Activated naive CD8-positive, alpha-beta T cell treated with anti-CD3 and anti-CD28 coated beads, Interleukin-2, amount 50 U/mL, for 24 hours (primary cell): ENCODE data around the gene NPY4R2.
"Not testable (repeated sequence)": the region's sequence is repeated elsewhere in the genome, so short reads cannot be mapped to it uniquely, and the experiment has no call there.

Experiments used
- ATAC-seq: fragments of 150-1000 bp; cut with Tn5 transposase; one replicate; pipeline ENCODE4 v1.10.0; 2021
- DNase-seq: peaks from one replicate; pipeline ENCODE4 v3.0.0; 2021
- H3K27ac Mint-ChIP-seq: one replicate; pipeline ENCODE4 v1.8.0; 2021; ENCODE audit warnings: mild to moderate bottlenecking, mixed read lengths
- H3K27me3 Mint-ChIP-seq: one replicate; pipeline ENCODE4 v1.8.0; 2021; ENCODE audit warnings: mixed read lengths
- H3K36me3 Mint-ChIP-seq: one replicate; pipeline ENCODE4 v1.8.0; 2021; ENCODE audit warnings: low read depth, mixed read lengths
- H3K4me1 Mint-ChIP-seq: one replicate; pipeline ENCODE4 v1.8.0; 2021; ENCODE audit warnings: mixed read lengths
- H3K4me3 Mint-ChIP-seq: one replicate; pipeline ENCODE4 v1.8.0; 2021; ENCODE audit warnings: mild to moderate bottlenecking, moderate library complexity, mixed read lengths
- H3K9me3 Mint-ChIP-seq: one replicate; pipeline ENCODE4 v1.8.0; 2021; ENCODE audit warnings: mixed read lengths

The NPY4R2 gene, protein sequence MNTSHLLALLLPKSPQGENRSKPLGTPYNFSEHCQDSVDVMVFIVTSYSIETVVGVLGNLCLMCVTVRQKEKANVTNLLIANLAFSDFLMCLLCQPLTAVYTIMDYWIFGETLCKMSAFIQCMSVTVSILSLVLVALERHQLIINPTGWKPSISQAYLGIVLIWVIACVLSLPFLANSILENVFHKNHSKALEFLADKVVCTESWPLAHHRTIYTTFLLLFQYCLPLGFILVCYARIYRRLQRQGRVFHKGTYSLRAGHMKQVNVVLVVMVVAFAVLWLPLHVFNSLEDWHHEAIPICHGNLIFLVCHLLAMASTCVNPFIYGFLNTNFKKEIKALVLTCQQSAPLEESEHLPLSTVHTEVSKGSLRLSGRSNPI

DNA sequence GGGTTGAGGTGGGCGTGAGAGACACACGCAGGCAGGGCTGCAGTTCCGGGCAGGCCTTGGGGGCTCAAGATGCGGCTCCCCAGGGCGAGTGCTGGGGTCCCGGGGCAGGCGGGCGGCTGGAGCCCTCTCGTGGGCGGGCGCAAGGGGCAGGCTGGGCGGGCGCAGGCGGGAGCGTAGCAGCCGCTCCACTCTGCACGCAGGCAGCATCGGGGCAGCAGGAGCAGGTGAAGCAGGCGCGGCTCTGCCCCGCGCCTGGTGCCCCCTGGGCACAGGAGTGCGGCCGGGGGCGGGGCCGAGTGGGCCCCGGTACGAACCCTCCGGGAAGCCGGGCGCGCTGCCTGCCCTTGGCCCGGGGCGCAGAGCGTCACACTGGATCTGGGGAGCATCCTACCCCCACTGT lies at the start of gene NPY4R2:
TSS of gene NPY4R2 (plus strand) at position 188 of the 400 bp plus-strand sequence. CDS start 3,326 bp downstream, outside the sequence.
- not testable (repeated sequence) for H3K9me3 Mint-ChIP-seq, H3K36me3 Mint-ChIP-seq, H3K27ac Mint-ChIP-seq, DNase-seq, H3K4me1 Mint-ChIP-seq, H3K4me3 Mint-ChIP-seq, H3K27me3 Mint-ChIP-seq, ATAC-seq

DNA sequence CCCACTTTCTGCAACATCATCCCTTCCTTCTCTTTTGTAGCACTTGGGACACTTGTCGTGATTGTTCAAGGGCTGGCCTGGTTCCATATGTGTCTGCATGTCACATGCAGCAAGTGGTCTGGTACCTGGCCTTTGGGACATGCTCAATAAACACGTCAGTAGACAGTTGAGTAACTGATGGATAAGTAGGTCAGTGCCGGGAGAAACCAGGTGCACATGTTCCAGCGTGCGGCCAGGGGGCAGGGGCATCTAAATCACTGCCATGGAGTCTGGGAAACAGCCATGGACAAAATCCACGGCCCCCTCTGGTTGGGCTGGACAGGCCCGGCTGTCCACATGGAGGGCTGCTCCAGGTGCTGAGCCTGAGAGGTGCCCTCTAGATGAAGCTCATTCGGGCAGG lies 47.6 kb upstream of the NPY4R2 start:
- not testable (repeated sequence) for H3K27me3 Mint-ChIP-seq, H3K4me3 Mint-ChIP-seq, ATAC-seq

DNA sequence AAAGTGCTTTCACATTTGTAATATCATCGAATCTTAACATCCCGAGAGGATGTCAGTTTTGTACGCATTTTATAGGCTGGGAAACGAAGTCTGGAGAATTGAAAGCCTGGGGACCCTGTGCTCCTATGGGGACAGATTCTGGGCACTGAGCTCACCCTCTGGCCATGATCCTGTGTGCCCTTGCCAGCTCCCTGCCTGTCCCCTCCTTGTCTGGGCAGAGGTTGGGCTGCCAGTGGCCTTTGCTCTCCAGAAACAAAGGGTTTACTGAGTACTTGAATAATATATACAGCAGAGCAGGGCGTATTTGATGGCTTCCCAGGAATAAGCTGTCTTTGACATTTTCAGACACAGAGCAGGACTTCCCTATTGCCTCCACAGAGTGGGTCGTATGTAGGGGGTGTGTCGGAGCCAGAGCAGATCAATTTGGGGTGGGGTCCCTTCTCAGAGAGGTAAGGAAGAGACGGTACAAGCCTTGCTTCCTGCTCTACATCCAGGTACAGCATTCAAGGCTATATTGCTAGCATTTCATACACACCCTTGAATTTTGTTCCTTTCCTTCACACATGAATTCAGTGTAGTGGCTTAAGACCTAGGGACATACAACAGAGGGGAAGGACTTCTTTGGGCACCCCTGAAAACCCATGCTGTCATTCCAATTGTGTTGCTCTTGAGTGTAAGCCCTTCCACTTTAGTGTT lies 46.8 kb upstream of the NPY4R2 start:
- DNase-seq, H3K4me3 Mint-ChIP-seq, ATAC-seq, H3K4me1 Mint-ChIP-seq, H3K27me3 Mint-ChIP-seq, H3K9me3 Mint-ChIP-seq, H3K27ac Mint-ChIP-seq, H3K36me3 Mint-ChIP-seq: not testable (repeated sequence)

More for the DNA sequence above, 47.6 kb upstream of the NPY4R2 start:
- H3K9me3 Mint-ChIP-seq, DNase-seq, H3K36me3 Mint-ChIP-seq, H3K4me1 Mint-ChIP-seq, H3K27ac Mint-ChIP-seq: not testable (repeated sequence)

DNA sequence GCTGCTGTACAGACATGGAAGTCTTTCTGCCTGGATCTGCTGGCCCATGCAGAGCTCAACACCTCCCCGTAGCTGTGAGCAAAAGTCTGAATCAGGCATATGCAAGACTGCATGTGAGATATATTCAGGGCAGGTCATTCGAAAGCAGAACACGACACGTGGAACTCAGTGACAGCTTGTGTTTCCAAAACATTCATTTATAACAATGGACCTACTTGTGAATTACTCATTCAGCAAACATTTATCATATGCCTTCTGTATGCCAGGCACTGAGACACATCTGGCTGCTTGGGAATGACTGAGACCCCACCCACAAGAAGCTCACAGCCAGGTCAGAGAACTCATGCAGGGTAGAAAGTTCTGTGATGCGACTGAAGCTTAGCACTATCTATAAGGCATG lies 46.2 kb upstream of the NPY4R2 start:
- H3K9me3 Mint-ChIP-seq, H3K4me1 Mint-ChIP-seq, ATAC-seq, H3K36me3 Mint-ChIP-seq, H3K27me3 Mint-ChIP-seq, H3K4me3 Mint-ChIP-seq, DNase-seq, H3K27ac Mint-ChIP-seq: not testable (repeated sequence)

DNA sequence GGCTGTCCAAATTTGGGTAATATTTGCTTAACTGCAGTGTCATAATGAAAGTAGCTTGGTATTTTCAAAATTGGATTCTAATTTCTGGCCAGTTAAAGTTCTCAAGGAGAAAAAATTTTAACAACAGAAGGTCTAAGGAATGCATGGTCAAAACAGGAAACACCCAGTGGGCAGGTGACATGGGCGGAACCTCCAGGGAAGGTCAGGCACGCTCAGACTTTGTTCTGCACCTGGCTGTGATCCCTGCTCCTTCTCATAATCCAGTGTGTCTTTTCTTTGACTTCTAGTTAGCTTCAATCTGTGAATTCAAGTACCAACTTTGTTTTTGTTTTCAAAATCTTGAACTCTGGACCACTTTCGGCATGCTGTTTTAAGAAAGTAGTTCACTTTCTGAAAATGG lies 34.2 kb upstream of the NPY4R2 start:
- H3K9me3 Mint-ChIP-seq, H3K27me3 Mint-ChIP-seq, H3K4me3 Mint-ChIP-seq: not testable (repeated sequence)

DNA sequence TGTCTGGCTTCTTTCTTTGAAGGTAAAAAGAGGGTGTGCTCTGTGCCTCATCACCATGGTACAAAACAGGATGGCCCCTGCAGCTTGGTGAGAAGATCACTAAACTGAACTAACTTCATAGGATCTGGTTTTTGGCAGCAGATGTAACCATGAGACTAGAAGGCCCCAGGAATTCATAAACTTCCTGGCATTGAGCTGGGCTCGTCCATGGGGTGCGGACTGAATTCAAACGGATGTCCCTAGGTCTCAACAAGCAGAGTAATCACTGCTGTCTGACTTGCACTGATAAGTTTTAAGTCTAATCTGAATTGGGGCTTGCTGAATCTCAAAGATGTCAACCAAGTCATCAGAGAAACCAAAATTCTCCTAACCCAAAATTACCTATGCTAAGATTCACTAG lies 33.5 kb upstream of the NPY4R2 start:
- DNase-seq, ATAC-seq, H3K4me3 Mint-ChIP-seq, H3K4me1 Mint-ChIP-seq, H3K27me3 Mint-ChIP-seq, H3K9me3 Mint-ChIP-seq, H3K36me3 Mint-ChIP-seq, H3K27ac Mint-ChIP-seq: not testable (repeated sequence)

More for the DNA sequence above, 34.2 kb upstream of the NPY4R2 start:
- not testable (repeated sequence) for DNase-seq, H3K27ac Mint-ChIP-seq, H3K36me3 Mint-ChIP-seq, H3K4me1 Mint-ChIP-seq, ATAC-seq

DNA sequence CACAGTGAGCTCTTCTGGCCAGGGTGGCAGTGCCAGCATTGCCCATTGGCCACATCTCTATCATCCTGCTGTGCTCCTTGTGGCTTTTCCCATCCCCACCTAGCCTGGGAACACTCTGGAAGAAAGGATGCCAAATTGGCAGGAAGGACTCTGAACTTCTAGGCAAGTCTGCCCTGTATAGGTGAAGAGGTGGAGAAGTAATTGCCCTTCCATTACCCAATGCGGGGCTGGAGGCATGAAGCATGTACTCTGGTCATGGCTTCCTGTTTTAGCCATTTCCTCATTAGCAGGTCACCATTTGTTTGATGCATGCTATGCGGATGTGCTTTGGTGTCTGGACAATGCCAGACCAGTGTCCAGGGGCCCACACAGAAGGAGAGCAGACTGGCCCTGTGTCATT lies 32.1 kb upstream of the NPY4R2 start:
- not testable (repeated sequence) for DNase-seq, H3K27ac Mint-ChIP-seq, ATAC-seq, H3K27me3 Mint-ChIP-seq, H3K9me3 Mint-ChIP-seq, H3K4me1 Mint-ChIP-seq, H3K36me3 Mint-ChIP-seq, H3K4me3 Mint-ChIP-seq

DNA sequence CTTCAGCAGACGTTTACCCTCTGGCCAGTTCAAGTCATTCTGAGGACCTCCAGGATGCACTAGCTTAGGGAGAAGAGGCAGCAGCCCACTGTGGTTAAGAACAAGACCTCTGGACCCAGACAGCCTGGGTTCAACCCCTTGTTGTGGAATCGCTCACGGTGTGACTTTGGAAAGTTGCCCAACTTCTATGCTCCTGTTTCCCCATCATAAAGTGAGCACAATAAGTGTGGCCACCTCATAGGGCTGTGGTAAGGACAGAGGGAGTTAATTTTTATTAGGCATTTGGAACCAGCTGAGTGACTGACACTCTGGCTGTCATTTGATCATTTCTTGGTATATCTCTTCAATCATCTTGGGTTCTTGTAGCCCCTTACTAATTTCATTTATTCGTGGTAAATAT lies 31.6 kb upstream of the NPY4R2 start:
- not testable (repeated sequence) for H3K9me3 Mint-ChIP-seq, H3K4me3 Mint-ChIP-seq, H3K27ac Mint-ChIP-seq, DNase-seq, H3K36me3 Mint-ChIP-seq, ATAC-seq, H3K27me3 Mint-ChIP-seq, H3K4me1 Mint-ChIP-seq

DNA sequence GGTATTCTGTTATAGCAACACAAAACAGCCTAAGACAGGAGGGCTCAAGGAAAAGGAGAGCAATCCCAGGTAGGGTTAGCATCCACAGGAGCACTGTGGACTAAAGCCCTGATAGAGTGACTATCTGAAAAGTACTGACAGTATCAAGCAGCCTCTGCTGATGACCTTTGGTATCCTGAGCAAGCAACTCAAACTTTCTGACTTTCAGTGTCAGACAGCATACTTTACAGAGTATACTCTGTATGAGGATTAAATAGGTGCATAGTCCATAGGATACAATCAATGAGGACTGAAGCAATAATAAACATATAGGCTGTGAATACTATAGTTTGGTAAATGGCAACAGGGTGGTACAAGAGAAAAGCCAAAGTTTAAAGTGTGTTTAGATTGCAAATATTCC lies 27.7 kb upstream of the NPY4R2 start:
- H3K27ac Mint-ChIP-seq, H3K9me3 Mint-ChIP-seq, H3K36me3 Mint-ChIP-seq, H3K4me3 Mint-ChIP-seq, DNase-seq, H3K27me3 Mint-ChIP-seq, ATAC-seq, H3K4me1 Mint-ChIP-seq: not testable (repeated sequence)

DNA sequence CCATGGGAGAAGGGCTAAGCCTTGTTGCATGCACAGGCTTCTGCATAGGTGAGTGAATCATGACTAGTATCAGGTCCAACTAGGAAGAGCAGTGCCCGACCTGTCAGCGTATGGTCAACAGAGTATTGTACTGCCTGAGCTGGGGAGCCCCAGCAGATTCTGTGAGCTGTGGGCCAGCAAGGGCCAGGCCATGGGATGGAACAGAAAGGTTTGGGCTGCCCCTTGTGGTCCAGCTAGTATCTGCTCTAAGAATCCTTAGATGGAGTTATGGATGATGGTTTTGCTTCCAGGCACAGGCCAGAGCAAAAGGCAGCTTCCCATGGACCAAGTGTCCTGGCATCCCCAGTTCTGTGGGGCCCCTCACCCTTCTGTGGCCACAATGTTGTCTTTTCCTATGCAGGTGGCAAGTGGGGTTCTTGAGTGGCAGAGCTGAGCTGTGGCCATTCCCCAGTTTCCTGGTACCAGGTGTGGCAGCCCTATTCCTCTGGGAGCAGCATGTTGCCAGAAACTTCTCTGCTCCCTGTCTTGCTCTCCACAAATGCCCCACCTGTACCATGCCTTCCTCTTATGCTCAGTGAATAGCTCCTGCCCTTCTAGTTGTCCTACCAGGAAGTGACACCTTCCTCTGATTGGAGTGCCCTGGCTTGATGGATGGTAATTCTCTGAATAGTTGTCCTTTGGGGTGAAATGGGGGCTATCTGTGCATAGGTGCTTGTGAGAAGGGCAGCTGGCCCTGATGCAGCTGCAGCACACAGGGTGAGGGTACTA lies 25.8 kb upstream of the NPY4R2 start:
- H3K4me1 Mint-ChIP-seq, ATAC-seq, H3K36me3 Mint-ChIP-seq: not testable (repeated sequence)

DNA sequence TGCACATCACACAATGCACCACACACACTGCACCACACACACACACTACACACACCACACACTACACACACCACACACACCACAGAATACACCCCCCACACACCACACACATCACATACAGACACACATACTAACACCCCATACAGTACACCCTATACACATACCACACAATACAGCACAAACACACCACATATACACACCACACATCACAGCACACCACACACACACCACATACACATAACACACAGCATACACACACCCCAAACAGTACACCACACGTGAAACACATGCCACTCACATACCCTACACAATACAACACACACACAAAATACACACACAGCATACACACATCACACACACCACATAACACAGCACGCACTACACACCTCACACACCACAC lies 23.9 kb upstream of the NPY4R2 start:
- H3K4me3 Mint-ChIP-seq, ATAC-seq, H3K36me3 Mint-ChIP-seq, H3K4me1 Mint-ChIP-seq, H3K27ac Mint-ChIP-seq, H3K27me3 Mint-ChIP-seq, DNase-seq, H3K9me3 Mint-ChIP-seq: not testable (repeated sequence)

More for the DNA sequence above, 25.8 kb upstream of the NPY4R2 start:
- DNase-seq, H3K27me3 Mint-ChIP-seq, H3K4me3 Mint-ChIP-seq, H3K27ac Mint-ChIP-seq, H3K9me3 Mint-ChIP-seq: not testable (repeated sequence)

DNA sequence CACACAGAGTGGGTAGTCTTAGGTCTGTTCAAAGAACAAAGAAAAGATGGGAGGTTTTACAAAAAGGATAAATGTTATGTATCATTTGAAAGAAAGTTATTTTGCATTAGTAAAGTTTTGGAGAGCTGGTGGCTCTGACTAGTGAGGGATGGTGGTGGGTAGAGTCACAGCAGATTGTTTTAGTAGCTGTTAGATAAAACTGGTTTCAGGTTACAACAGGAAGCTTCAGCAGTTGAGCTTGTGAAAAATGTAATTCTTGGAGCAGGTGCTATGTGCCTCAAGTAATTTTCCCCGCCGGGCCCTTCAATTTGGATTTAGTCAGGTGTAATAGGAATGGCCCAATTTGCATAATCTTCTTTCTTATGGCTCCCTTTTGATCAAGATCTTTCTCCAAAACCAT lies 20.6 kb upstream of the NPY4R2 start:
- not testable (repeated sequence) for DNase-seq, H3K4me3 Mint-ChIP-seq, ATAC-seq, H3K36me3 Mint-ChIP-seq, H3K27me3 Mint-ChIP-seq, H3K27ac Mint-ChIP-seq, H3K9me3 Mint-ChIP-seq, H3K4me1 Mint-ChIP-seq

DNA sequence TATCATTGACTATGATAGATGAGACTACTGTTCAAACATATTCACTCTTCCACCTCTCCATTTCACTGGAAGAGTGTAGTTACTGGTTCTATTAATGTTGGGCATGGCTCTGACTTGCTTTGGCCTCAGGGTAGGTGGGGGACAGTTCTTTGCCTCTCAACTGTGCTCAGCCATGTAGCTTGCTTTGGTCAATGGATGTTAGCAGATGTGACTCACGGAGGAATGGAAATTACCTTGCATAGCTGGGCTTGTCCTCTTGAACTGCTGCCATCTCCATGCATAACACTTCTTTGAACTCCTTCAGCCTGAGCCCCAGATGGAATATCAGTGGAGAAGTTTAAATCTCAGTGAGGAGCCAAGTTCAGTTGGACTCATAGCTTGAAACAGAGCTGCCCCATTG lies 9.1 kb upstream of the NPY4R2 start:
- H3K9me3 Mint-ChIP-seq, H3K4me1 Mint-ChIP-seq, H3K27ac Mint-ChIP-seq, H3K36me3 Mint-ChIP-seq, ATAC-seq, H3K27me3 Mint-ChIP-seq, DNase-seq, H3K4me3 Mint-ChIP-seq: not testable (repeated sequence)

DNA sequence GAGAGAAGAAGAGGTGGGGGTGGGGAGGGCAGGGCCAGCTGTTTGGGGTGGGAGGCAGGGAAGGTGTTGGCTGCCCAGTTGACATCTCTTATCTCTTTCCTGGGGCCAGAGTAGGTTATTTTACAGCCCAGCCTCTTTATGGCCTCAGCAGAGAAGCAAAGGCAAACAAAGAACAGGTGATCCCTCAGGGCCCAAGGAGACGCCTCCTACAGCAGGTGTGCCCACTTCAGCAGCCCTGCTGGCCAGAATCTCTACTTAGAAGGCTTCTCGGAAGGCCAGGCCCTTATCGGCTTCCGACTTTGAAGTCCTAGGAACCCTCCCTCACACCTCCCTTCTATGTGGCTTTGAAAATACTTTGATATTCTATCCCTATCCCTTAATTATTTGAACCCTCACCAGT lies 8.0 kb upstream of the NPY4R2 start:
- H3K9me3 Mint-ChIP-seq, H3K4me3 Mint-ChIP-seq, ATAC-seq, H3K36me3 Mint-ChIP-seq, DNase-seq, H3K27ac Mint-ChIP-seq, H3K27me3 Mint-ChIP-seq, H3K4me1 Mint-ChIP-seq: not testable (repeated sequence)

DNA sequence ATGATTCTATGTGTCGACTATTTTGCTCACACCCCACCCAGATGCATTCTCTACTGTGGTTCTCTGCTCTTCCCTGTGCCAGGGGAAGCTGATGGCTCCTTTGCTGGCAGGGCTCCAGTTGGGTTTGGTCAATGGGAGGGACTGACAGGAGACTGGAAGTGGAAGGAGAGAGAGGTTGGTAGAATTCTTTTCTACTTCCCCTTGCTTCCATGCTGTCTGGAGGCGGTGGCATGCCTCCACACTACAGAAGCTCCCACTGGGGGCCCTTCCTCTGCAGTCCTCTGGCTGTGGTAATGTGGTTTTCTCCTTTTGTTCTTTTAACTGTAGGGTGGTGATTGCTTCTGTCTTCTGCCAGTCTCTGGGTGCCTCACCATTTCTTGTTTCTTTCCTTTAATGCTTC lies 4.4 kb upstream of the NPY4R2 start:
- not testable (repeated sequence) for H3K4me1 Mint-ChIP-seq, H3K4me3 Mint-ChIP-seq, DNase-seq, H3K9me3 Mint-ChIP-seq, H3K27me3 Mint-ChIP-seq, H3K27ac Mint-ChIP-seq, H3K36me3 Mint-ChIP-seq, ATAC-seq
